Measurements from ENCODE around the gene ARPC1B.
"Not testable (repeated sequence)": the region's sequence is repeated elsewhere in the genome, so short reads cannot be mapped to it uniquely, and the experiment has no call there.

Gene ARPC1B

DNA sequence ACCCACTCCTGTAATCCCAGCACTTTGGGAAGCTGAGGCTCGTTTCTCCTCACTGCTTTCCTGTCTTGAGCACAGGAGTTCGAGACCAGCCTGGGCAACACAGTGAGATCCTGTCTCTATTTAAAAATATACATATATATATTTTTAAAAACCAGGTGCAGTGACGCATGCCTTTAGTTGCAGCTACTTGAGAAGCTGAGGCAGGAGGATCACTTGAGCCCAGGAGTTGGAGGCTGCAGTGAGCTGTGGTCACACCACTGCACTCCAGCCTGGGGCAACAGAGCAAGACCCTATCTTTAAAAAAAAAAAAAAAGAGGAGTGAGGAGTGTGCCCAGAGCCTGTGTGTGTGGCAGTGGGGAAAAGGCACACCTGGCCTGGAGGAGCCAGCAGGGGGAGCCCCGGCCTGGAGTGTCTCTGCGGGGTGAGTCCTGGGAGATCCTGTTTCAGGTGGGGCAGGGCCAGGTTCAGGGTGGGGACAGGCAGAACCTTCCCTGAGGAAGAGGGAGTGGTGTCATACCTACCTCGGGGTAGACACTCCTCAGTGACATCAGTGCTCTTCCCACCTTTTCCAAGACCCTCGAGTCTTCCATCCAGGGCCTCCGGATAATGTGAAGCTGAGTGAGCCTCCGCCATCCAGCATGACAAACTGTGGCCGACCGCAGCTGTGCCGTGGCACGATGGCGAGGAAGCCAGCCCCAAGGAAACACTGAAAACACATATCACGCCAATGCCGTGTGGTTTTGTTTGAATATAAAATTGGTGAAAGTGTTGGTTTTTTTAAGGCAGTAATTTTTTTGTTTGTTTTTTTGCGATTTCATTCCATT, 9.0 kb upstream of the ARPC1B start:
- no peak for DNase-seq

DNA sequence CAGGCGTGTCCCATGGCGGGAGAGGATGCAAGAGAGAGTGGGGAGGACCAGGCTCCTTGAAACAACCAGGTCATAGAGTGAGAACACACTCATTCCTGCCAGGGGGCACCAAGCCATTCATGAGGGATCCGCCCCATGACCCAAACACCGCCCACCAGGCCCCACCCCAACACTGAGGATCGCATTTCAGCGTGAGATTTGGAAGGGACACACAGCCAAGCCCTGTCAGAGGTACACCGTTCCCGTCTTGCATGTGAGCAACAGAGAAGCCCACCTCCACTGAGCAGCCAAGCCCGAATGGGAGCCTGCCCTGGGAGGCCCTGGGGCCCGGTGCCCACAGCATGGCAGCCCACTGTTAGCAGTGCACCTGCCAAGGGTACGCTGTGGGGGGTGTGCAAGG, 7.9 kb upstream of the ARPC1B start:
- no peak for DNase-seq

DNA sequence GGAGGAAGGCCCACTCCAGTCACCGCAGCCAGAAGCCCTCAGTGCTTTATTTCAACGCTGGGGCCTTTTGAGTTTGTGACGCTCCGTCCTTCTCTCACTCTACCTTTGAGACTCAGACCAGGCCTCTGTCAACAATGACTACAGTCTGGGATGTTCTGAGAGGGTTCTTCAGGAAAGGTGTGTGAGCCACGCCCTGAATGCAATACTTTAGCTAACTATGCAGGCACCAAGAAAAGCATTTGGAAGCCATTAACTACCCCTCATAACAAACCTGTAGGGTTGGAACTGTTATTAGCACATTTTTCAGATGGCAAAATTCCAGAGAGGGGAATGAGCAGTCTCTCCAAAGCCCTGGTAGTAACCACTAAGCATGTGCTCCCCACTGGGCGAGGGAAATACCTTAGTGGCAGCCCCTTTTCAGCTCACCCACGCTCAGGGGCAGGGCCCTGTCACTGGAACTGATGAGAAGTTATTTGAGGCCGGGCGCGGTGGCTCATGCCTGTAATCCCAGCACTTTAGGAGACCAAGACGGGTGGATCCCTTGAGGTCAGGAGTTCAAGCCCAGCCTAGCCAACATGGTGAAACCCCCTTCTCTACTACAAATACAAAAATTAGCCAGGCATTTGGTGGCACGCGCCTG, 5.7 kb upstream of the ARPC1B start:
- no peak for DNase-seq

DNA sequence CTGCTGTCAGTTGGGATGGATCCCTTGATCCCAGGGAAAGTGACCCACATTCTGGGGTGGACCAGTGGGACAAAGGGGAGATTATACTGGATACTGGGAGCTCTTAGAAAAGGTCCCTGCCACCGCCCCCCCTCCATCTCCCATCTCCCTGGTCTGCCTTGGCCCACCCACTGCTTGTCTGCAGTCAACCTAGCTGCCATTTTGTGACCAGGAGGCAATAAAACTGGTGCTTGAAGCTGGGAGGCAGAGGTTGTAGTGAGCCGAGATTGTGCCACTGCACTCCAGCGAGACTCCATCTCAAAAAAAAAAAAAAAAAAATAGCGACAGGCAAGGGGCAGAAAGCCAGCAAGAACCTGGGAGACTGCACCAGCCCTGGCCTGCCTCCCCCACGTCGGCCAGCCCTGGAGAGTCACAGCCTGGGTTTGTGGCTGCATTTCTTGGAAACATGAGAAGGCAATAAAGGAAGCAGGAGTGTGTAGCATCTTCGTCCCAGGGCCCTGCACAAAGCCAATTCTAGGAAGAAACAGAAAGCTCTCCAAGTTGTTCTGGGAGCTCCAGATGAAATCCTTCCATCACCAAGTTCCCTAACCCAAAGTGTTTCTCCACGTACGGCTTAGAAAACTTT, 4.7 kb upstream of the ARPC1B start:
- DNase-seq: peak; percentile 32

DNA sequence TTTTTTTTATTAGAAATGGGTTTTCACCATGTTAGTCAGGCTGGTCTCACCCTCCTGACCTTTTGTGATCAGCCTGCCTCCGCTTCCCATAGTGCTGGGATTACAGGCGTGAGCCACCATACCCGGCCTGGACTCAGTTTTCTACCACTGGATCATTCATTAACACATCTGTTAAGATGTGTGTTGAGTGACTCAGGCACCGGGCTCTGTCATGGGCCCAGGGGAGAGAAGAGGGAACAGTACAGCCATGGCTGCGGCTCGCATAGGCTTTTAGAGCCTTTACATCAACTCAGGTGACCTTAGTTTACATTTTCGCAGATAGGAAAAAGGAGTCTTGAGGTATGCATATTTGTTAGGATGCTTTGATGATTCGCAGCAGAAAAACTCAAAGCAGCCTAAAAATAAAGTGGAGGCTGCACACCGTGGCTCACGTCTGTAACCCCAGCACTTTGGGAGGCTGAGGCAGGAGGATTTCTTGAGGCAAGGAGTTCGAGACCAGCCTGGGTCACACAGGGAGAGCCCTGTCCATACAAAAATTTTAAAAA, 3.1 kb upstream of the ARPC1B start:
- no peak for DNase-seq

DNA sequence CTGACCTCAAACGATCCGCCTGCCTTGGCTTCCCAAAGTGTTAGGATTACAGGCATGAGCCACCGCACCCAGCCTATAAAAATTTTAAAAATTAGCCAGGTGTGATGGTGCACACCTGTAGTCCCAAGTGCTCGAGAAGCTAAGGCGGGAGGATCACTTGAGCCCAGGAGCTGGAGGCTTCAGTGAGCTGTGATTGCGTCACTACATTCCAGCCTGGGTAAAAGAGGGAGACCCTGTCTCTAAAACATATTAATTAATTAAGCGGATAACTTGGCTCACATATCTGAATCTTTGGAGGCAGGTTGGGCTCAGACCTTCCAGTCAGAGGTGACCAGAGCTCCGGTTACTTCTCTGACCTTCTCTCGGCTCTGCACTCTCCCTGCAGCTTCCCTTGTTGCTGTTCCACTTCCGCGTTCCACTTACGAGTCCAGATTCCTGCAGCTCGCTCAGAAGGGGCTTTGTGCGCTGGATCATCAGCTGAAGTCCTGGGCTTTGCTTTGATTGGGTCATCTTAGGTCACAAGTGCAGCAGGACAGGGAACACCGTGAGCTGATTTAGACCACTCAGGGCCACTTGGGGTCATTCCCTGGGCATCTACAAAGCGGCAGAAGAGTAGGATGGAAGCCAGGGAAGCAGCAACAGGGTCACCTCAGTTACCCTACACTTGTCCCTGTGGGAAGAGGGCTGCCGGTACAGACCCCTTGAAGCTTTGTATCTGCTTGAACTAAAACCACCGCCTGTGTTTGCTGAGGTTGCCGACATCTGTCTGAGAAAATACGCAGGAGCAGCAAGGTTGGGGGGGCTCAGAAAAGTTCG, 2.0 kb upstream of the ARPC1B start:
- peak; percentile 74 for DNase-seq

DNA sequence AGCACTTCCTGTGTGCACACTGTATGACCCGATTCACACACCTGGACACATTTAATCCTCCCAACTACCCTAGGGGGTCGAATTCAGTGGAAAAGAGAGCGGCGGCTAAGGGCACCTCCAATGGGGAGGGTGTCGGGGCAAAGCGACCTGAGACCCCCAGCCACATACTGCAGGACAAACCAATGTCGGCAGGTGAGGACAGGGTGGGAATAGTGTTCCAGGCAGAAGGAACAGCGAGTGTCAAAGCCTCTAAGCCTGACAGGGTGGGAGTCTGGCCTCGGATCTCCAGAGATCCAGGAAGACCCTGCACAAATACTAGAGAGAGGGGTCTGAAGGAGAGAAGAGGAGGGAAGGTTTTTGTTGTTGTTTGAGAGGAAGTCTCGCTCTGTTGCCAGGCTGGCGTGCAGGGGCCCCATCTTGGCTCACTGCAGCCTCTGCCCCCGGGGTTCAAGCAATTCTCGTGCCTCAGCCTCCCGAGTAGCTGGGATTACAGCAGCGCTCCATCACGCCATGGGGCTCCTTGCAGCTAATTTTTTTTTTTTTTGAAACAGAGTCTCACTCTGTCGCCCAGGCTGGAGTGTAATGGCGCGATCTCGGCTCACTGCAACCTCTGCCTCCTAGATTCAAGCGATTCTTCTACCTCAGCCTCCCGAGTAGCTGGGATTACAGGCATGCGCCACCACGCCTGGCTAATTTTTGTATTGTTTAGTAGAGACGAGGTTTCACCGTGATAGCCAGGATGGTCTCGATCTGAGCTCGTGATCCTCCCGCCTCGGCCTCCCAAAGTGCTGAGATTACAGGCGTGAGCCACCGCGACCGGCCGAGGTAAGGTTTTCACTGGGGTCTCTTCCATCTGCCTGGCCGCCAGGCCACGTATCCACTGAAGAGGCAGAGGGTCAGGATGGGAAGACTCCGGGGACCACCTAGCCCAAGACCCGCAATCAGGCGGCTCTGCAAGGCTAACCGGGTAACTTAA, 1.2 kb upstream of the ARPC1B start:
- no peak for DNase-seq

DNA sequence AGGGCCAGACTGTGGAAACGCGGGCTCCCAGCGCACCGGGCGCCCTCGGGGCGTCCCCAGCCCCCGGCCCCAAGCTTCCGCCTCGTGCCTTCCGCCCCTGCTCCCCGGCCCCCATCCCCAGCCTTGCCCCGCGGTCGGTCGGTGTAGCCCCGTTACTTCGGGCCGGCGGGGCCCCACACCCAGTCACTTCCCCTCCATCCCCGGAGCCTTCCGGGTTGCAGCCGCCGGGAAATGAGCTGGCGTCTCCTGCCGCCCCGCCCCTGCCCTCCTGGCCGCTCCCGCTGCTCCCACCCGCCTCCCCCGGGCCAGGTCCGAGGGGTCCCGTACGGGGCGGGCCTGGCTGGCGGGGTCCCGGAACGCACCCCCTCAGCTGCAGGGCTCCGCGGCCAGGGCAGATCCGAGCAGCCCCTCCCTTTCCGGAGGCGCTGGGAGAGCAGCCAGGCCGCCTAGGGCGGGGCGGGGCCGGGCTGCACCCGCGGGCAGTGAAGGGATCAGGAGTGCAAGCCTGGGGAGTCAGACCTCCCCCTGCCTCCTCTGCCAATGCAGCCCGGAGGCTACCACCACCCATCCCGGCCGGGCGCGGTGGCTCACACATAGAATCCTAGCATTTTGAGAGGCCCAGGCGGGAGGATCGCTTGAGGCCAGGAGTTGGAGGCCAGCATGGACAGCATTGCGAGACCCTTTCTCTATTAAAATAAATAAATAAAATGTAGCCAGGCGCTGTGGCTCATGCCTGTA, 709 bp downstream of the ARPC1B start:
- DNase-seq: peak; percentile 60

DNA sequence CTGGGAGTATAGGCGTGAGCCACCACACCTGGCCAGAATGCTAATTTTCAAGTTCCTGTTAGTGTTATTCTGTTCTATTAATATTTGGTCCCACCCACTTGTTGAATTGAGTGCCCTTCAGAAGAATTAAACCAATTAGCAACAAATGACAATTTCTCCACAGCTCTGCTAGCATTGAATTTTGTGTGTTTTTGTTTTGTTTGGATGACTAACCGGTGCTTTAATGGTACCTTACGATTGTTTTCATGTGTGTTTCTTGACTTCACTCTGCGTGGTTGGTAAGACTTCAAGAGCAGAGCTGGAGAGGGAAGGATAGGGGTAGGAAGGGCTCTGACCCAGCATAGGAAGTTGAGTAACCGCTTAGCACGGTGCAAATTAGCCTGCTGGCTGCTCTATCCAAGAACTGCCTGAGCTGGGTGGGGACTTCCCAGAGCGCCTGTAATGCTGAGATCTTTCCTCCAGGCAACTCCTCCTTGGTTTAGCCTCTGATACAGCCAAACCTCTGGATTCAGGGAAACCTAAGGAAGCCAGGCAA, 4.6 kb downstream of the ARPC1B start:
- DNase-seq: no peak

DNA sequence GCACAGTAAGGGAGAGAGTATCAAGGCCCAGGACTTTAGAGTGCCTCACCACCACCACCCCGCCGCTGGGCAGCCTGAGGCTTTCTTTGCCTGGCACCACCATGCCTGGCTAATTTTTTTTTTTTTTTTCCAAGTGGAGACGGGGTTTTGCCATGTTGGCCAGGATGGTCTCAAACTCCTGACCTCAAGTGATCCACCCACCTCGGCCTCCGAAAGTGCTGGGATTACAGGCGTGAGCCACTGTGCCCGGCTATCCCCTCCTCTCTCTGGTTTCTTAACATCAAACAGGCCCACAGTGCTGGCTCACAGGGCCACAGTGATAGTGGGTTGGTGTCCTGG, 5.1 kb downstream of the ARPC1B start:
- not testable (repeated sequence) for DNase-seq

DNA sequence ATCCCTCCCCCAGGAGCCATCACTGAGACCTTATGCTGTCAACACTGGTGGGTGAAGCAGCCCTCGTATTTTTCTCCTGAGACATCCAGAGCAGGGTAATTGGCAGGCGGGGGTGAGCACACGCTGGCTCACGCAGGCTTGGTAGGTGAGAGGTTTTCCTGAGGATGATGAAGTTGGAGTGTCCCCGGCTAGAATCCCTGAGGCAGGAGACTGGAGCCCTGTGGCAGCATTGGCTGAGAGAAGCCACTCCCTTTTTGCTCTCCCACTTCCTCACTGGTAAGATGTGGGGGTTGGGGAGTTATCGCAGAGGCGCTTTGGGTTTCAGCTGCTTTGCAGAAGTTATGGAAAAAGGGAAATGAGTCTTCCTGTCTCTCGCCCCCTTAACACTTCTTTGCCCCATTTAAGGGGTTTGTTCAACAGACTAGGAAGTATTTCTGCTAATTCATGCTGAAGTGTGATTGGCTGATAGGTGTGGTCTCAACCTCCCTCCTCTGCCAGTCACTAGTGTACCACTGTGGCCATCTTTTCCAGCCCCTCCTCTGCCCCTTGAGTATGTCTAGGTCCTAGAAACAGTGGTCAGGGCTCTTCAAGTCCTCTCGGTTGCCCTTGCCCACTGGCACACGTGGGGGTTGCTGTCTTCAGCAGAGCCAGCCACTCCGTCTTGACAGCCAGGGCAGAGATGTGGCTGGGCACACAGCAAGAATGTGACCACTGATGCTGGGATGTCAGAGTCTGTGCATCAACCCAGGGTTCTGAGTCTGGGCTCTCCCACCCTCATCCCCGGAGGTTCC, 5.7 kb downstream of the ARPC1B start:
- no peak for DNase-seq

DNA sequence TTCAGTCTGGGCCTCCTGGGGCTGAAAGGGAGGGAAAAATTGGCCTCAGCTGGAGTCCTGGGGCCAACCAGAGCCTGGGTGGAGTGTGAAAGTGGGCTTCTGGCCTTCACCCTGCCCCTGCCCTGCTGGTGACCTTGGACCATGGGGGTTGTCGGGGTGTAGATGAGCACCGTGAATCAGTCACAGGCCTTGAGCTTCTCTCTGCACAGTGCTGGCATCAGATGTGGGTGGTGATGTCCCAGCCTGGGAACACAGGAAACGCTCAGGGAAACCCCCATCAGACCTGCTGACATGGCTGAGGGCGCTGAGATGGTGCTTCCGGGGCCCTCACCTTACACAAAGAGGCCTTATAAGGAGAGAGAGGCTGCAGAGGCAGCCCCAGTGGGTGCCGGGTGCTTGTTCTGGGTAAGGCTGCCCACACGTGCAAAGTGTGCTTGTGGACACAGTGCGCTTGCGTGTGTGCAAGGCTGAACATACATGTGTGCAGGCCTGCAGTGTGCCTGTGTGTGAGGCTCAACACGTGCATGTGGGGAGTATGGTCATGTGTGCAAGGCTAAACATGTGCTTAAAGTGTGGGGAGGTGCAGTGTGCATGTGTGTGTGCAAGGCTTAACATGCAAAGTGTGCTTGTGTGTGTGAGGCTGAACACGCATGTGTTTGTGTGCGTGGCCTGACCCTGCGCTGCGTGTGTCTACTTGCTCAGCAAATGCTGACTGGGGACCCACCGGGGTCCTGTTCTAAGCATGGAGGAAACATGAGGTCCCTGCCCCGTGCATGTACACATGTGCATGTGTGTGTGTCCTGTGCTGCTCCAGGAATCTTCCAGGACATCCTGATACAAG, 6.5 kb downstream of the ARPC1B start:
- no peak for DNase-seq

DNA sequence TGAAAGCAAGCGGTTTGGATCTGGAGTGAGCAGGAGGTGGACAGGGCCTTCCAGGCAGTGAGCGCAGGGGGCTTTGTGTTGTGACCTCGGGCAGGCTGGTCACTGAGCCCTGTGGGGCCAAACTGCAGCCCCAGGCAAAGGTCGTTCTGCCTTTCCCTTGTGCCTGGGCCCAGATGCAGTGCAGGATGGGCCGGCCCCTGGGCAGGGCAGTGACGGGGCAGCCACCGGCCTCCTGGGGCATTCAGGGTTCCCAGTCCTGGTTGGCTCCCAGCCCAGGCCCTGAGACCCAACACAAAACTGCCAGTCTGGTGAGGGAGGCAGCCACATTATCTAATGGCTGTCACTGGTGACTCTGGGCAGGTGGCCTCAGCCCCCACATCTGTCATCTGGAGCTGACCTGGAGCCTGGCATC, 7.1 kb downstream of the ARPC1B start:
- no peak for DNase-seq

DNA sequence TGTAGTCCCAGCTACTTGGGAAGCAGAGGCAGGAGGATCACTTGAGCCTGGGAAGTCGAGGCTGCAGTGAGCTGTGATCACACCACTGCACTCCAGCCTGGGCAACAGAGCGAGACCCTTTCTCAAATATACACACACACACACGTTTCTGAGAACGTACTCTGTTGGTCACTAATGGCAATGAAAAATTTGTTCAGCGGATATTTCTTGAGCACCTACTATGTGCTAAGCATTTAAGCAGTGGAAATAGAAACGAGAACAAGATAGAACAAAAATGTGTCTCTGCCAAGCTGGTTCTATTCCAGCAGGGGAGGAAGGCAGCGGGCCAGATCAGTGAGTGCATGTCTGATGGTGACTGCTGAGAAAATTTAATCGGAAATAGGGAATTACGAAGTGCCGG, 8.7 kb downstream of the ARPC1B start:
- no peak for DNase-seq

DNA sequence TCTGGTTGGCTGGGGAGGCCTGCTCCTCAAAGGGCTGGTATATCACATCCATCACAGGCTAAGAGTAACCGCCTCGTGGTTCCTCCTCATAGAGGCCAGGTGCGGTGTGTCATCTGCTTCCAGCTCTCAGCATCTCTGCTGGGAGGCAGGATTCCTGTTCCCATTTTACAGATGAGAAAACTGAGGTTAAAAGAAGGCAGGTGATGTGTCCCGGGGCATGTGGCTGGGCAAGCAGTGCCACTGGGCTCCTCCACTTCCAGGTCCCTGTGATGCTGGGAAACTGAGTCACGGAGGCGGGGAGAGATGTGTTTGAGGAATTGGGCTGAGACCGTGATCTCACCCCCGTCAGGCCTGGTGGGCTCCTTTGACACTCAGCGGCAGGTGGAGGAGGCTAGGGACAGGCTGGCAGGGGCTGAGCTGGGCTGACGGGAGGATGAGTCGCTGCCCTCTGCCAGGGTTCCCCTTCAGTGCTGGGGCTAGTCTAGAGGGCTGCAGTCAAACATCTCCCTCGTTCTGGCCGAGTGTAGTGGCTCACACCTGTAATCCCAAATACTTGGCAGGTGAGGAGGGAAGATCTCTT, 9.4 kb downstream of the ARPC1B start:
- no peak for DNase-seq

DNA sequence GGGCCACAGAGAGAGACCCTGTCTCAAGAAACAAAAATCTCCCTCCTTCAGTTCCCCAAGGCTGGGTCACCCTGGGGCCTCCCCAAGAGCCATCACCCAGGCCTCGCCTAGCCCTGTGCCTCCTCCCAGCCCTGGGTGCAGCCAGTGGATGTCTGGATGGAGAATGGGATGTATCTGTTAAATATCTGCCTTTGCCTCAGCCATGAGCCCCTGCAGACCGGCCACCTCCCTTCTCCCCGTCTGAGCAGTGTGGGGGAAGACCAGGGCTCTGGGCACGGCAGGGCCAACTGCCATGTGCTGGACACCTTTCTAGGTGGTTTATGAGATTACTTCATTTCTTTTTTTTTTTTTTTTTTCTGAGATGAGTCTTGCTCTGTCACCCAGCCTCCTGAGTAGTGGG, 10.0 kb downstream of the ARPC1B start:
- no peak for DNase-seq

DNA sequence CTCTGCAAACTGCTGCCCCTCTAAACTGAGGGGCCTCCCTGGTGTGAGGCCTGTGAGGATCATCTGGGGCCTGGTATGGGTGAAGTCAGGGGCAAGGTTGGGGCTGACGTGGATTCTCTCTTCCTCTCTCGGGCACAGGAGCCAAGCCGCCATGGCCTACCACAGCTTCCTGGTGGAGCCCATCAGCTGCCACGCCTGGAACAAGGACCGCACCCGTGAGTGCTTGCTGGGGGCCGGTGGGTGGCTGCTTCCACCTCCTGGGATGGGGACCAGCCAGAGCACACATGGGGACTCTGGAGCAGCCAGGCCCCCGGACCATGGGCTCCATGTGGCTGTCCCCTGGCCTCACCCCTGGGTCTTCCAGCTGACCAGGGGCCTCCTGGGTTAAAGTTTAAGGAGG, 11.0 kb downstream of the ARPC1B start:
- DNase-seq: no peak

DNA sequence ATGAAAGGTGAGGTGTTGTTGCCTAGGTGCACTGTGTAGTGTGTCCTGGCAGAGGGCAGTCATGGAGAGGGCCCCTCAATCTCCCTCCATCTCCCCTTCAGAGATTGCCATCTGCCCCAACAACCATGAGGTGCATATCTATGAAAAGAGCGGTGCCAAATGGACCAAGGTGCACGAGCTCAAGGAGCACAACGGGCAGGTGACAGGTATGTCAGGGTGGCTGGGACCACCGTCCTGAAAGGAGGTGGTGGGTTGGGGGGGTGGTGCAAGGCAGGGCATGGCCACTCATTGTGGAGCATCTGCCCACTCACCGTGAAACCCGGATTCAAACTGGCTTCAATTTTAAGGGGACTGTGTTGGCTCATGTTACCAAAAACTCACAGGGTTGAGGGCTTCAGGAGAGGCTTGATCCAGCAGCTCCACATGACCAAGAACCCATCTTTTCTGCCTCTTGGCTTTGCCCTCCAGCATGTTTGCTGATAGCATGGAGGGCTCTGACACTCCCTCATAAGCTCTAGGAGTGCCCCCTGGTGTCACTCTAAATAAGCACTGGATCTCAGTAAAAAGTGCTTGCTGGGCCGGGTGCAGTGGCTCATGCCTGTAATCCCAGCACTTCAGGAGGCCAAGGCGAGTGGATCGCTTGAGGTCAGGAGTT, 12.2 kb downstream of the ARPC1B start:
- no peak for DNase-seq

All from right kidney (tissue), 1 donor.